Measurements from ENCODE around the gene KCNMA1. TPM values are rescaled to one million over a fixed set of nuclear protein-coding genes. Genes with fewer than 3 reads are reported as not detected.

Gene KCNMA1
- total RNA-seq, 1 donor from 2014 or later: 41.3 TPM

DNA sequence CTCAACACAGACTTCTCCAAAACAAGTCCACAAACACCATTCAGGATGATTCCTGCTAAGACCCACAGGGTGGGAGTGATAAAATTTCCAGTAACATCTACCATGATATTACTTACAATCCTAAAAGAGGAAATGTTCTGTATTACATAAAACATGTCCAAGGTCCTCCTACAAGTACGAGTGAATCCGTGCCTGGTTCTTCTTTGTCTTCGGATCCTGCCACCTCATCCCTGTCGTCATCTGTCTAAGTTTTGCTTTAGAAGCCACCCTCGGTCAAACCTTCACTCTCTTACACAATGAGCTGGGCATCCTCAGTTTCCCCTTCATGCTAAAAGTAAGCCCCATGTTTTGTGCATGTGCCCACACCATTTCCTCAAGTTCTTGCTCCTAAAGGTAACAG is 279.0 kb downstream of the KCNMA1 start:
- intact Hi-C loops (cut with DNase I): no loop called here
- Histone ChIP-seq H3K4me3 (no peak overlapping the region), H3K9me3 (no peaks in the 10 kb centered on the region), H3K36me3 (no peaks in the 10 kb centered on the region), H3K4me1 (no peaks in the 10 kb centered on the region), H3K27me3 (ENCODE audit: low read depth) (peaks cover 4% of the 10 kb centered on the region), H3K27ac (no peak overlapping the region)
- DNase-seq (no peak), ATAC-seq (no peak)
- TF ChIP-seq, protein P1, sequence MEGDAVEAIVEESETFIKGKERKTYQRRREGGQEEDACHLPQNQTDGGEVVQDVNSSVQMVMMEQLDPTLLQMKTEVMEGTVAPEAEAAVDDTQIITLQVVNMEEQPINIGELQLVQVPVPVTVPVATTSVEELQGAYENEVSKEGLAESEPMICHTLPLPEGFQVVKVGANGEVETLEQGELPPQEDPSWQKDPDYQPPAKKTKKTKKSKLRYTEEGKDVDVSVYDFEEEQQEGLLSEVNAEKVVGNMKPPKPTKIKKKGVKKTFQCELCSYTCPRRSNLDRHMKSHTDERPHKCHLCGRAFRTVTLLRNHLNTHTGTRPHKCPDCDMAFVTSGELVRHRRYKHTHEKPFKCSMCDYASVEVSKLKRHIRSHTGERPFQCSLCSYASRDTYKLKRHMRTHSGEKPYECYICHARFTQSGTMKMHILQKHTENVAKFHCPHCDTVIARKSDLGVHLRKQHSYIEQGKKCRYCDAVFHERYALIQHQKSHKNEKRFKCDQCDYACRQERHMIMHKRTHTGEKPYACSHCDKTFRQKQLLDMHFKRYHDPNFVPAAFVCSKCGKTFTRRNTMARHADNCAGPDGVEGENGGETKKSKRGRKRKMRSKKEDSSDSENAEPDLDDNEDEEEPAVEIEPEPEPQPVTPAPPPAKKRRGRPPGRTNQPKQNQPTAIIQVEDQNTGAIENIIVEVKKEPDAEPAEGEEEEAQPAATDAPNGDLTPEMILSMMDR (IDR thresholded peaks at IDR 0.05): no peak

DNA sequence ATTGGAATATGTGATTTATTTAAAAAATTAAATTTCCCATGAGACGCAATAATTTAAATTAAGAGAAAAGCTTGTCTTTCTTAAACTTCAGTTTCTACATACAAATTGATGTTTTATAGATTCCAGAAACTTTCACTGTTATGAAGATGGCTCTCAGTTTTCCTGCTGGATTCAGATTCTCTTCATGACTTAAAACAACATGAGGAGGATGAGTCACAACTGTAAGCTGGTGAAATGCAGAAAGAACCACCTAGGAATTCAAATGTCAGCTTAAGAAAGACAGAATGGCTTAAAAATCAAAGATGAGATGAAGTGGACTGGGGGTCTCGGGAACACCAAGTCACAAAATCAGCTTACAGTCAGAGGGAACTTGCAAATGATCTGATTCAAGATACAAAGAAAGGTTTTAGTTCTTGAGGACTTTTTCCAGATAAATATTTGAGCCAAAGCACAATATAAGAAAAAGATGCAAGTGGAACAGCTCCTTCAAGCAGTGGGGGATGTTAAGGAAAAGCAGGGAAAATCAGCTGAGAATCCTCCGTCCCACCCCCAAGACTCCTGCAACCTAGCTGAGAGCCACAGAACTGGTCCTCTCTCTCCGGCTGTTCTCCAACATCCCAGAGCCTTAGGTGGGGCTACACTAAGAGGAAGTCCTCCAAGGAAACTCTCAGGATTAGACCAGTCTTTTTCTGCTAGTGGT is 279.8 kb downstream of the KCNMA1 start:
- DNase-seq (no peak), ATAC-seq (no peak)
- Histone ChIP-seq H3K9me3 (no peaks in the 10 kb centered on the region), H3K36me3 (no peaks in the 10 kb centered on the region), H3K27ac (no peak overlapping the region), H3K4me1 (no peaks in the 10 kb centered on the region), H3K4me3 (no peak overlapping the region), H3K27me3 (ENCODE audit: low read depth) (peaks cover 4% of the 10 kb centered on the region)
- TF ChIP-seq, protein P1 (IDR thresholded peaks at IDR 0.05): no peak
- intact Hi-C loops (cut with DNase I): no loop called here

GRCh38 chr10:77357185-77357584 is 280.4 kb downstream of the KCNMA1 start:
- Histone ChIP-seq H3K36me3 (no peaks in the 10 kb centered on the region), H3K4me1 (no peaks in the 10 kb centered on the region), H3K4me3 (no peak overlapping the region), H3K27me3 (ENCODE audit: low read depth) (peaks cover 4% of the 10 kb centered on the region), H3K9me3 (no peaks in the 10 kb centered on the region), H3K27ac (no peak overlapping the region)
- DNase-seq: no peak
- ATAC-seq: no peak
- intact Hi-C loops (cut with DNase I): no loop called here
- TF ChIP-seq, protein P1 (IDR thresholded peaks at IDR 0.05): no peak

GRCh38 chr10:77355844-77356243 is 281.8 kb downstream of the KCNMA1 start:
- intact Hi-C loops (cut with DNase I): no loop called here
- Histone ChIP-seq H3K27ac (no peak overlapping the region), H3K4me3 (no peak overlapping the region), H3K9me3 (no peaks in the 10 kb centered on the region), H3K4me1 (no peaks in the 10 kb centered on the region), H3K36me3 (no peaks in the 10 kb centered on the region), H3K27me3 (ENCODE audit: low read depth) (peaks cover 4% of the 10 kb centered on the region)
- ATAC-seq (no peak), DNase-seq (no peak)
- TF ChIP-seq, protein P1 (IDR thresholded peaks at IDR 0.05): no peak

DNA sequence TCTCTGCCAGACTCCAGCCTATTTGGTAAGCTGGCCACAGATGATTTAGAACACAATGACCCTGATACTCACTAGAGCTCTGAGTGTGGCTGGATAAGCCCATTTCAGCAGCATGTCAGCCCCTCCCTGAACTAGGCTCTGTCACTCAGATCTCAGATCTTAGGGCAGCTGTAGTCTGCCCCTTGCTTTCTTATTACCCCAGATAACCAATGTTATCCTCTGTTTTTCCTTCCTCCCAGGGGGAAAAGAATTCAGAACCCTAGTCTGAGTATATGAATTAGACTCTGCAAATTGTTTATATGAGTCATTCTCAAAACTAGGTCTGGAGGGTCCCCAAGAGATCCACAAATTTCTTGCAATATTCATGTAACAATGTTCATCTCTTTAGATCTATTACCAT is 286.2 kb downstream of the KCNMA1 start:
- intact Hi-C loops (cut with DNase I): no loop called here
- TF ChIP-seq, protein P1 (IDR thresholded peaks at IDR 0.05): no peak
- Histone ChIP-seq H3K4me1 (no peaks in the 10 kb centered on the region), H3K27me3 (ENCODE audit: low read depth) (peaks cover 4% of the 10 kb centered on the region), H3K4me3 (no peak overlapping the region), H3K36me3 (no peaks in the 10 kb centered on the region), H3K9me3 (no peaks in the 10 kb centered on the region), H3K27ac (no peak overlapping the region)
- DNase-seq (no peak), ATAC-seq (no peak)
